Inferior parietal cortex (tissue), 1 donor: ENCODE results near the gene MEGF11.
"Not testable (repeated sequence)": the region's sequence is repeated elsewhere in the genome, so short reads cannot be mapped to it uniquely, and the experiment has no call there.

ENCODE experiments used
- DNase-seq: peaks from one replicate; pipeline ENCODE4 v3.0.0-alpha.2; 2016; ENCODE audit errors: extremely low spot score

MEGF11 gene

GRCh38 chr15:66275352-66275751 lies 21.8 kb upstream of the MEGF11 start:
- DNase-seq: no peak

GRCh38 chr15:66270932-66271331 lies 17.4 kb upstream of the MEGF11 start:
- DNase-seq: no peak

GRCh38 chr15:66269326-66270090 lies 16.0 kb upstream of the MEGF11 start:
- peak; percentile 57 for DNase-seq

DNA sequence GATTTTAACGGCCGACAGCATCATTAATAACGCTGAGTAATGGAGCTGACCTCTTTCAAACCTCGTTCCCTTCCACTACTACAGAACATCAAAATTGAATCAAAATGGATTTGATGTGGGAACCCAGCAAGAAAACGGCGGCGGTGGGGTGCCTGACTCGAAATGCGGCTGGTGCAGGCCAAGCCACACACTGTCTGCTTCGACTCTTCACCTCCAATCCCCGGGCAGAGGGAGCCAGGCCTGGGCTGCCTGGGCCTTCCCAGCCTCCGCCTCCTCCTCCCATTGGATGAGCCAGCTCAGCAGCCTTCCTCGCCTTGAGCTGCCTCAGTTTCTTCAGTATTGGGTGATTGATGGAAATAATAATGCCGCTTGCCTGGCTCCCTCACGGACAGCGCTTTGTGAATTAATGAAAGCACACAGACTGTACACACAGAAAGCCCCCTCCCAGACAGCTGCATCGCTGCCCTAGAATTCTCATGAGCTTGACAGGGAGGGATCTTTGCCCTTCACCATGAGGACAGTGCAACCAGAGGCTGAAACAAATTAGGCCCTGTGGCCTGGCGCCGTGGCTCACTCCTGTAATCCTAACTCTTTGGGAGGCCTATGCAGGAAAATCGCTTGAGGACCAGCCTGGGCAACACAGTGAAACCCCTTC lies 11.4 kb upstream of the MEGF11 start:
- no peak for DNase-seq

DNA sequence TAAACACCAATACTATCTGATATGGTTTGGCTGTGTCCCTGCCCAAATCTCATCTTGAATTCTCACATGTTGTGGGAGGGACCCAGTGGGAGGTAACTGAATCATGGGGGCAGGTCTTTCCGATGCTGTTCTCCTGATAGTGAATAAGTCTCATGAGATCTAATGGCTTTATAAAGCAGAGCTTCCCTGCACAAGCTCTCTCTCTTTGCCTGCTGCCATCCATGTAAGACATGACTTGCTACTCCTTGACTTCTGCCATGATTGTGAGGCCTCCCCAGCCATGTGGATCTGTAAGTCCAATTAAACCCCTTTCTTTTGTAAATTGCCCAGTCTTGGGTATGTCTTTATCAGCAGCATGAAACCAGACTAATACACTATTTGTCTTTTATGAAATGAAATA lies 9.3 kb upstream of the MEGF11 start:
- DNase-seq: not testable (repeated sequence)

- no peak for DNase-seq
Measured at GRCh38 chr15:66261056-66261455, 7.5 kb upstream of the MEGF11 start.

- no peak for DNase-seq
Measured at GRCh38 chr15:66256692-66257091, 3.1 kb upstream of the MEGF11 start.

GRCh38 chr15:66254951-66255676 lies 1.6 kb upstream of the MEGF11 start:
- DNase-seq: no peak

- no peak for DNase-seq
Measured at GRCh38 chr15:66254089-66254950, 770 bp upstream of the MEGF11 start.

DNA sequence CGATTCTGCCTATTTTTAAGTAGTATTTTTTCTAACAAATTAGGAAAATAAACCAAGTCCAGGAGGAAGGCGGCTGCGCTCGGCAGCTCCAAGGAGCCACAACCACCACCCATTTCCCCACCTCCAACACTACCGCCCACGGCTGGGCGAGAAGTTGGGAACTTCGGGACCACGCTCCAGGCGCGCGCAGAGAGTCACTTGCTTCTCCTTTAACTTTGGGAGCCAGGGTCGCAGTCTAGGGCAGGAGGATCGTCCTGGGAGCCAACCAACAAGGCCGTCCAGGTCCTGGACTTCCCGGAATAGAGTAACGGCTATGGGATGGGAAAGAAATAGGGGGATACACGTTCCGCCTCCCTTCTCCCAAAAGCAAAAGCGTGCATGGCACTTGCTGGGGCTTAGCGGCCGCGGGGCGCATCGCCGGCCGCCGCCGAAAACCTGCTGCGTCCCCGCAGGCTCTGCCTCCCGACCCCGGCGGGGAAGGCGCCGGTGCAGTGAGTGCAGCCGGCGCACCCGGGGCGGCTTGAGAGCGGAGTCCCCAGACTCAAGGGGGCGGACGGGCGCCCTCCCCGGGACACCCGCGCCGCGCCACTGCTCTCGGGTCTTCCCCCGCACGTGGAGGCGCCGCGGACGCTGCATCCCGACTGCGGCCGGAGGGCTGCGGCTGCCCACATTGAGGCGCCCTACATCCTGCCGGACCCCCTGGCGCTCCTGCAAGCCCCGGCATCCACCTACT lies 699 bp downstream of the MEGF11 start:
- DNase-seq: no peak

DNA sequence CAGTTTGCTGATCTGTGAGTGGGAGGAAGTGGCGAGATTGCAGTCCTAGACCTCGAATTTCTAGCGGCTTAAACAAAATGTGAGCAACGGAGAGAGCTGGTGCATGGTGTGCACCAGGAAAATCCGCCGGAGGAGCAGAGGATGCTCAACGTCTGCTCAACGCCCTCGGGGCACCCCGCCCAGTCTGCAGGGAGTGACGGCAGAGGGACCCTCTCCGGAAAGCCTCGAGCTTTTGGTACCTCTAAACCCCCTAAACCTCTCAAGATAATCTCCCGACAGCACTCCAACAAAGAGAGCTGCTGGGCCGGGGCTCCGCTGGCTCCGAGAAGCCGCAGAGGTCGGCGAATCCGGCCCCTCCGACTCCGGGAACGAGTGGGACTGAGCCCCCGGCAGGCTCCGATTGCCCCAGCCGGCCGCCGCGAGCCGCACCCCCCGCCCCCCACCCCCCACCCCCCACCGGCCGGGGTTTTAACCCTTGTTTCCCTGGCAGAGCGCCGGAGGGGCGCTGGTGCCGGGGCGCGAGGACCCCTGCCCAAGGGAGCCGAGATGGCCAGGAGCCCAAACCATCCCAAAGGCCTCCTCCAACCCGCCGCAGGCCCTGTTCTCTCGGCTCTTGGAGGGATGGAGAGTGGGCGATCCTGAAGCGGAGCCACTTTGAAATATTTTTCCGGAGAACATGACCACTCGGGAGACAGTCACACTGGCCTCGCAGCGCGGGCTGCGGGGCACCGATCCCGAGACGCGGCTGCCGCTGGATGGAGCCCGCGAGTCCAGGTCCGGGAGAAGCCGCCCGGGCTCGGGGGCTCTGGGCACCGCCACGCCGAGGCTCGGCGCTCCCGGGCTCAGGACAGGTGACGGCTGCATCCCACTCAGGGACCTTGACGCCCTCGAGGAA lies 1.5 kb downstream of the MEGF11 start:
- peak; percentile 42 for DNase-seq

DNA sequence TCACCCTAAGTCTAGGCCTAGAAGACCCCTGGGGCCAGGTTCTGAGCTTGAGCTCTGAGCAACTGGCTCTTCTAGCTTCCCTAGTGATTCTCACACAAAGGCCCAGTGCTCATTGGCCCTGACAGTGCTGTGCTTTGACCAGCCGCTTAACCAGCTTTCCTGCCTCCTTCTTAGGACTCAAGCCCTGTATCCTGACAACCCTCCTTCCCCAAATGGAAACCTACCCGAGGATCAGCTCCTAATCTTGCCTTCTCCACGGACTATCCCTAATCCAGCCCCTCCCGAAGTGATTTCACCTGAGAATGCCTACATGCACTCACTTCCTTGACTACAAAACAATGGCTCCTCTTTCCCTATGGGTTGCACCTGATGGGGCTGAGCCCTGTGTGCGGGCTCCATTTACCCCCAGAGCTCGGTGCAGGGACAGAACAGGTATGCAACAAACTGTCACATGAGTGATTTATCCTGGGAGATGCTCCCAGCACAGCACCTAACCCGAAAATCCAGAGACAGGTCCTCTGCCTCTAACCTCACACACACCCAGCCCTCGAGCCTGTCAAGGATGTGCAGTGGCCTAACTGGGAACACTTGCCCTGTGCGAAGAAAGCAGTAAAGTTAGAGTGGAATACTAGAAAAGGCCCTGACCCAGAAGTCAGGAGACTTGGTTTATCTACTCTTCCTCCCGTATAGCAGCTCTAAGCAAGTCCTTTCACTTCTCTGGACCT lies 2.3 kb downstream of the MEGF11 start:
- no peak for DNase-seq

DNA sequence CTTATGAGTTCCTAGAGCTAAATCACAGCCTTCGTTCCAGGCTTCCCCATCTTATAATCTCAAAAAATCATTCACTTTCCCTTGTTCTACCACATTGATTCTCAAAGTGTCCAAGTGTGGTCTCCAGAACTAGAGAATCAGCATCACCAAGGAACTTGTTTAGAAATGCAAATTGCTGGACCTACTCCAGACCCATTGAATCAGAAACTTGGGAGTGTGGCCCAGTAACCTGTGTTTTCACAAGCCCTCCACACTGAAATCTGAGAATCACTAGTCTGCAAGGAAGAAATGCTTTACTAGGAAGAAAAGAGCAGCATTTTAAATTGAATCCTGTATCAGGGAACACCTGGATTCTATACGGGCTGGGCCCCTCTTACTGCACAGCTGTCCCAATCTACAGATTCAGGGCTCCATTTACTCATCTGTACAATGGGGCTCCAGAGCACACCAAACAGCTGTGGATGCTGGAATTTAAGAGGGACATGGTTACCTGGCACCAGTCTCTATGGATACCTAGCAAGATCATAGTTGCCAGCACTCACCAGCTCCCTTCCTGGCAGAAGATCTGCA lies 3.9 kb downstream of the MEGF11 start:
- DNase-seq: no peak

GRCh38 chr15:66246937-66247336 lies 6.6 kb downstream of the MEGF11 start:
- no peak for DNase-seq

DNA sequence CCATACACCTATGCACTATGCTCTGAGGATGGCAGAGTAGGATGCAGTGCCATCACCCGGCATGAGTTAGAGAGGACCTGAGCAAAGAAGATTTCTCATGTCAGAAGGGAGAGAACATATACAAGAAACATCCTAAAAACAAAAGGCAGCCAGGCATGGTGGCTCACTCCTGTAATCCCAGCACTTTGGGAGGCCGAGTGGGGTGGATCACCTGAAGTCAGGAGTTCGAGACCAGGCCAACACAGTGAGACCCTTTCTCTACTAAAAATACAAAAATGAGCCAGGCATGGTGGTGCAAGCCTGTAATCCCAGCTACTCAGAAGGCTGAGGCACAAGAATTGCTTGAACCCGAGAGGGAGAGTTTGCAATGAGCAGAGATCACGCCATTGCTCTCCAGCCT lies 7.7 kb downstream of the MEGF11 start:
- not testable (repeated sequence) for DNase-seq

GRCh38 chr15:66241908-66242285 lies 11.7 kb downstream of the MEGF11 start:
- no peak for DNase-seq

DNA sequence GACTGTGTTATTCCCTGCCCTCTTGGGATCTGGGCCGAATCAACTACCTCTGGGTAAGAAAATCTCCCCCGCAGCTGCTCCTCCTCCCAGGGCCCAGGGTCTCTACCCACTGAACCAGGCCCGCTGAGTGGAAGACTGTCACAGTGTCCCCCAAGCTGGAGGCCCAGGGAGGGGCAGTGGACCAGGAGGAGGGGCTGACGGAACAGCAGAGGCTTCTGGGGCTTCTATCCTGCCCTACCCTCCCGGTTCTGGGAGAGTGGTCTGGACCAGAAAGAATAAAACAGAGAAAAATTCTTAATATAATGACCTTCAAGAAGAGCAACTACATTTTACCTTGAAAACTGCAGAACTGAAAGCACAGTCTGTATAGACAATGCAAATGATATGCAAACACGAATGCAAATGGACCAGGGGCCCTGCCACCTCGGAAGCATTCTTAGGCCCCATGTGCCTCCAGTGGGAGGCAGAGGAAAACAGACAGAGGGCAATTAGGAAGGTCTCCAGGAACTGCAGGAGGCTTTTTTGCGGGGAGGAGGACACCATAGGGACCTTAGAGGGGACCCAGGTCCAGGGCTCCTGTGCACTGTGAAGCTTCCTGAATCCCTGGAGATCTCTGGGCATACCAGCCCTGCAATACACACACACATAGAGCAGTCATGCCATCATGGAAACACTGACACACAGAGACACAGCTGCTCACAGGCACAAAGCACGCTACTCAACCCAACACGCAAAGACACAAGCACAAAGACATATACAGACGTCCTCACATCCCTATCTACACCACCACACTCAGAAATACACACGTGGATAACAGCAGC lies 12.3 kb downstream of the MEGF11 start:
- DNase-seq: no peak

- no peak for DNase-seq
Measured at GRCh38 chr15:66240240-66240794, 13.2 kb downstream of the MEGF11 start.
